Lower leg skin (tissue), 3 donors: ENCODE data around the gene FLAD1.

ENCODE experiments used
- POLR2A ChIP-seq, 2 donors: fragments of 450-650 bp; IDR thresholded peaks; one replicate each; pipeline ENCODE4 v1.6.1; 2016 to 2017; ENCODE audit warnings: antibody characterized with exemption in 2 of 2, mild to moderate bottlenecking in 1 of 2, moderate library complexity in 1 of 2
- TF ChIP-seq, protein P1 (sequence below), 3 donors: fragments of 450-650 bp; IDR thresholded peaks; one replicate each; pipeline ENCODE4 v1.5.1; 2016; ENCODE audit warnings: antibody characterized with exemption in 3 of 3, mild to moderate bottlenecking in 3 of 3, moderate library complexity in 2 of 3

DNA sequence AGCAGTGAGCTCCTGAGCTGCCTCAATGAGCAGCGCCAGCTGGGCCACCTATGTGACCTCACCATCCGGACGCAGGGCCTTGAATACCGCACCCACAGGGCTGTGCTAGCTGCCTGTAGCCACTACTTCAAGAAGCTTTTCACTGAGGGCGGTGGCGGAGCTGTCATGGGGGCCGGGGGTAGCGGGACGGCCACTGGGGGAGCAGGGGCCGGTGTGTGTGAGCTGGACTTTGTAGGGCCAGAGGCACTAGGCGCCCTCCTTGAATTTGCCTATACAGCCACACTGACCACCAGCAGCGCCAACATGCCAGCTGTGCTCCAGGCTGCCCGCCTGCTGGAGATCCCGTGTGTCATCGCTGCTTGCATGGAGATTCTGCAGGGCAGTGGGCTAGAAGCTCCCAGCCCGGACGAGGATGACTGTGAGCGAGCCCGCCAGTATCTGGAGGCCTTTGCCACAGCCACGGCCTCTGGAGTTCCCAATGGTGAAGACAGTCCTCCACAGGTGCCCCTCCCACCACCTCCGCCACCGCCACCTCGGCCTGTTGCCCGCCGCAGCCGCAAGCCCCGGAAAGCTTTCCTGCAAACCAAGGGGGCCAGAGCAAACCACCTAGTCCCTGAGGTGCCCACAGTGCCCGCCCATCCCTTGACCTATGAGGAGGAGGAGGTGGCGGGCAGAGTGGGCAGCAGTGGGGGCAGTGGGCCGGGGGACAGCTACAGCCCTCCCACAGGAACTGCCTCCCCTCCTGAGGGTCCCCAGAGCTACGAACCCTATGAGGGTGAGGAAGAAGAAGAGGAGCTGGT, 31.8 kb downstream of the FLAD1 start:
- TF ChIP-seq, protein P1, sequence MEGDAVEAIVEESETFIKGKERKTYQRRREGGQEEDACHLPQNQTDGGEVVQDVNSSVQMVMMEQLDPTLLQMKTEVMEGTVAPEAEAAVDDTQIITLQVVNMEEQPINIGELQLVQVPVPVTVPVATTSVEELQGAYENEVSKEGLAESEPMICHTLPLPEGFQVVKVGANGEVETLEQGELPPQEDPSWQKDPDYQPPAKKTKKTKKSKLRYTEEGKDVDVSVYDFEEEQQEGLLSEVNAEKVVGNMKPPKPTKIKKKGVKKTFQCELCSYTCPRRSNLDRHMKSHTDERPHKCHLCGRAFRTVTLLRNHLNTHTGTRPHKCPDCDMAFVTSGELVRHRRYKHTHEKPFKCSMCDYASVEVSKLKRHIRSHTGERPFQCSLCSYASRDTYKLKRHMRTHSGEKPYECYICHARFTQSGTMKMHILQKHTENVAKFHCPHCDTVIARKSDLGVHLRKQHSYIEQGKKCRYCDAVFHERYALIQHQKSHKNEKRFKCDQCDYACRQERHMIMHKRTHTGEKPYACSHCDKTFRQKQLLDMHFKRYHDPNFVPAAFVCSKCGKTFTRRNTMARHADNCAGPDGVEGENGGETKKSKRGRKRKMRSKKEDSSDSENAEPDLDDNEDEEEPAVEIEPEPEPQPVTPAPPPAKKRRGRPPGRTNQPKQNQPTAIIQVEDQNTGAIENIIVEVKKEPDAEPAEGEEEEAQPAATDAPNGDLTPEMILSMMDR (IDR thresholded peaks at IDR 0.05), result no peak
- no peak for TF ChIP-seq POLR2A (IDR thresholded peaks at IDR 0.05)
